Stimulated activated CD4-positive, alpha-beta T cell treated with anti-CD3 and anti-CD28 coated beads, Interleukin-2, amount 100 ng/mL, for 24 hours (primary cell): ENCODE measurements around the gene THSD7A.

Experiments
- DNase-seq, 2 donors: peaks; one replicate each; pipeline ENCODE4 v3.0.0-alpha.2; 2020

THSD7A gene

GRCh38 chr7:11807000-11807399 is 25.0 kb downstream of the THSD7A start:
- no peak for DNase-seq

GRCh38 chr7:11804621-11805020 is 27.4 kb downstream of the THSD7A start:
- DNase-seq = no peak

- no peak for DNase-seq
These were observed 36.8 kb downstream of the THSD7A start for GRCh38 chr7:11795231-11795630.

- no peak for DNase-seq
These were observed 39.8 kb downstream of the THSD7A start for GRCh38 chr7:11792166-11792565.

DNA sequence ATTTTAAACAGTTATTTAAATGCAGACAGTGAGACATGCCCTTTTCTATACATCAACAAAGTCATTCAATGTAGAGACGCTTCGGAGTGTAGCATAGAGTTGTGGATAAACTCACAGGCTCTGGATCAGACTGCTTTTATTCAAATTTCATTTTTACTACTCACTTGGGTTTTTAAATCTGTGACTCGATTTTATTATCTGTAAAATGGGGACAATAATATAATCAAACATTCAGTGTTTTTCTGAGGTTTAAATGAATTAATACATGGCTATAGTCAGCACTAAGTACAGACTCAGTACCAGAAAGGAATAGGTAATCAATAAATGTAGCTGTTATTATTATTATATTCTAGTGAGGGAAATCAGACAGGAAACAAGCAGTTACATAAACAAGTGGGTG is 43.4 kb downstream of the THSD7A start:
- no peak for DNase-seq

GRCh38 chr7:11787534-11787933 is 44.5 kb downstream of the THSD7A start:
- DNase-seq = no peak

DNA sequence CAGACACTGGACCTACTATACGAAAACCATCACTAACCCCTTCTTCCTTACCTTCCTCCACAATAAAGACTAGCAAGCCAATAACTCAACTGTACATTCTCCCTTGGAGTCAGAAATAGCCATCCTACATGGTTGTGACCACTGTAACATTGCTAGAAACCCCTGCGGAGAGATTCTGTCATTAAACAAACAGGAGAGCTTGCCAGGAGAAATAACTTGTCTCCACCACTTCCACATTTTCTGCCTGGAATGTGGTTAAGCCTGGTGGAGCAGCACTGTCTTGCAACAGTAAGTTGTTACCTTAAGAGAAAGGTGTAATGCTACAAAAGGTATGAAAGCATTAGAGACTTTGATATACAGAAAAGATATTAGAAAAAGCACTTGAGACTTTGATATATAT is 45.8 kb downstream of the THSD7A start:
- DNase-seq = no peak

GRCh38 chr7:11784769-11785536 is 47.0 kb downstream of the THSD7A start:
- no peak for DNase-seq

DNA sequence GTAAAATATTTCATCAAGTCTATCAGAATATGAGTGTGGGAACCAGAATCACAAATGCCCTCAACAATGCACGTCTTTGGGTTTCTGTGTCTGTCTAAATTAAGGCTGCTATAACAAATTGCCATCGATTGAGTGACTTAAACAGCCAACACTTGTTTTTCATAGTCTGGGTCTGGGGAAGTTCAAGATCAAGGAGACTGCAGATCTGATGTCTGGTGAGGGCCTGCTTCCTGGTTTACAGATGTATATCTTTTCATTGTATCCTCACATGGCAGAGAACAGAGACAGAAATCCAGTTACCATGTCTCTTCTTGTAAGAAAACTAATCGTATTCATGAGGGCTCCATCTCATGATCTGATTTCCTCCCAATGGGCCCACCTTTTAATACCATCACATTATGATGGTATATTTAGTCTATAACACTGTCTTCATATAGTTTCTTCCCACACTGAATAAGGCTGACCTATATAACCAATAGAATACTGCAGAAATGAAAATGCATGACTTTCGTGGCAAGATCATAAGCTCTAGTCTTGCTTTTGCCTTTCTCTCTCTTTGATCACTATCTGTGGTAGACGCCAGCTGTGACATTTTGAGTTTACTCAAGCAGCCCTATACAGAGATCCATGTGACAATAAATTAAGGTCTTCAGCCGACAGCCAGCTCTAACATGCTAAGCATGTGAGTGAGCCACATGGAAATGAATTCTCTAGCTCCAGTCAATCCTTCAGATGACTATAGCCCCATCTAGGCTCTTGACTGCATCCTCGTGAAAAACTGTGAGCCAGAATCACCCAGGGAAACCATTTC is 51.9 kb downstream of the THSD7A start:
- DNase-seq = no peak

DNA sequence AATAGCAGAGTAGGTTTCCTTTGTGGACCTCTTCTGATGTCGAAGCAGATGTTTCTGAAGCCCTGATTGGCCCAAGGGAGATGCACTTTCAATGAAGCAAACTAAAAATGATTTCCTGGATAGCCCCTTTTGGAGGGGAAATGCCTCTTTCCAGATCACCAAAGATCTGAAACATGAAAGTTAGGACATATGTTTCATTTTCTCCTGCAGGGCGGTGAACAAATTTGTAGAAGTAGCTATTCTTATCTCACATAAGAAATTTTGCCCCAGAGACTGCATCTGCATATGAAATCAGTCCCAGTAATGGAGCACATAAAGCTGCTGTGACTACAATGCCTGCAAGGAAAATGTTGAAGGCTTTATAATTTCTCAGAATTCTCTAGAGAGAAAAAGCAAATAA is 56.0 kb downstream of the THSD7A start:
- DNase-seq = no peak

GRCh38 chr7:11775401-11775800 is 56.6 kb downstream of the THSD7A start:
- DNase-seq = no peak

DNA sequence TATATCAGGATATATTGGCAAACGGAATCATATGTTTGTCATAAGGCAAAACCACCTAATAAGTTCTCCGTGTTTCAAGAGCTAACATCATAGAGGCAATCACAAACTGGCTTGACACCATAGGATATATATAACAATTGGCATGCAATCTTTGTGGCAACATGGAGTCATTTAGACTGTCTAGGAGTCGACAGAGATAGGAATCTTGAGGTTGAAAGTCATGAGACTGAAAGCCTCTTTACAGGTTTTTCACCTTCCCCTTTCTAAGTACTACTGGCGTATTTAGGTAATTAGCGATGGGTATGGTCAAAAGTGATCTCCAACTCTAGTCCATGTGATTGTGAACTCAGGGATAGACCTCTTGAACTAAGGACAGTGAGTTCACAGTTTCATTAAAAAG is 63.7 kb downstream of the THSD7A start:
- no peak for DNase-seq

DNA sequence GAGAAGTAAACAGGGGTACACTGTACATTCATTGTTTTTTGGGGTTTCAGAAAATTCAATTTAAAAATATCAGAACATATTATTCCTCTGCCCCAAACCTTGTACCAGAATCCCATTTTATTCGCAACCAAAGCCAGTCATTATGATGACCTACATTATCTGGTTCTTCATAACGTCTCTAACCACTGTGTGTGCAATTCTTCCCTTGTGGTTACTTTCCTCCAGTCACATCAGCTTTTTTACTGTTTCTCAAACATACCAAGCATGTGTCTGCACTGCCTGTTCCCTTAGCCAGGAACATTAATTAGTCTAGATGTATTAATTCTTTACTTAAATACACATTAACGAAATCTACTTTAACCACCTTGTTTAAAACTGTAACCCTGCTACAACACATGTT is 64.8 kb downstream of the THSD7A start:
- DNase-seq = no peak

DNA sequence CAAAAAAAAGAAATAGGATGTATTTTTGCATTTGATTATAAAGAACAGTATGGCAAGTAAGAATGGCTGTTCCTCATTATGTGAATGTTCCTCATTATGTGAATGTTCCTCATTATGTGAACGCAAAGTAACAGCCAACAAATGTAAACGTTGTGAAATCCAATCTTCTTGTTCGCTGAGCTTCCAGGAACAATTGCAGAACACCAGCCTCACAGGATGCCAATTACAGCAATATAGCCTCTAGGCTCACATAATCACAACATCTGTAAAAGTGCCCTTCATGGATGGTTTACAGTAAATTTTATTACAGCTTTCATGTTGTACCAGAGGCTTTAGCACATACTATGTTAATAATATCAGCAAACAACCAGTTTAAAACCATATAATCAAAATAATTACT is 71.6 kb downstream of the THSD7A start:
- no peak for DNase-seq

GRCh38 chr7:11758627-11759111 is 73.3 kb downstream of the THSD7A start:
- no peak for DNase-seq

DNA sequence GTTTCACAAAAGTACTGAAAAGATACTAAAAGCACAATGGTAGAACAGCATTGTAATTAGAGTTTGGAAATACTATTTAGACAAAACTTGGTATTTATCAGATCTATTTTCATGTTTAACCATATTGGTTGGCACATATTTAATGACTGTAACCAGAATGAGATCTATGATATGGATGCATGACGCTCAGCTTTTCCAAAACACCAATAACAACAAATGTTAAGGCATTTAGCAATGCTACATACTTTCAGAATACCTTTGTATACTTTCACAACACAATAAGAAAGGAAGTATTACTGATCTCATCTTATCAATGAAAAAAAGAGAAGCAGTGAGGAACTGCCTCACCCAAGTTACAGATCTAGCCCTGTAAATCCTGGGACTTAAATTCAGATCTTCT is 74.8 kb downstream of the THSD7A start:
- DNase-seq = no peak

- no peak for DNase-seq
These were observed 77.1 kb downstream of the THSD7A start for GRCh38 chr7:11754933-11755332.

DNA sequence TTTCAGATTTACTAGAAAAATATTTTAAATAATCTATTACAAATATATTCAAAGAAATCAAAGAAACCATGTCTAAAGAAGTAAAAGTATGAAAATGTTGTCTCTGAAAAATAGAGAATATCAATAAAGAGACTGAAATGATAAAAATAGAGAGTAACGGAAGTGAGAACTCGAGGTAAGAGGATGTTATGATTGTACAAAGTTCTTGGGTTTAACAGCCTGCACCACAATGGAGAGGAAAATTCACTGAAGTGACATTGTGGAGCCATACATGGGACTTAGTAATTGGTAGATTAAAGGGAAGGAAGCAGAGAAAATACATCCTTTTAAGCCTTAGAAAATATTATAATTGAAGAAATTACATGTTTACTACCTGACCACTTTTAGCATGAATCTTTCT is 77.9 kb downstream of the THSD7A start:
- DNase-seq = no peak

- DNase-seq = no peak
These were observed 78.6 kb downstream of the THSD7A start for GRCh38 chr7:11753433-11753832.

DNA sequence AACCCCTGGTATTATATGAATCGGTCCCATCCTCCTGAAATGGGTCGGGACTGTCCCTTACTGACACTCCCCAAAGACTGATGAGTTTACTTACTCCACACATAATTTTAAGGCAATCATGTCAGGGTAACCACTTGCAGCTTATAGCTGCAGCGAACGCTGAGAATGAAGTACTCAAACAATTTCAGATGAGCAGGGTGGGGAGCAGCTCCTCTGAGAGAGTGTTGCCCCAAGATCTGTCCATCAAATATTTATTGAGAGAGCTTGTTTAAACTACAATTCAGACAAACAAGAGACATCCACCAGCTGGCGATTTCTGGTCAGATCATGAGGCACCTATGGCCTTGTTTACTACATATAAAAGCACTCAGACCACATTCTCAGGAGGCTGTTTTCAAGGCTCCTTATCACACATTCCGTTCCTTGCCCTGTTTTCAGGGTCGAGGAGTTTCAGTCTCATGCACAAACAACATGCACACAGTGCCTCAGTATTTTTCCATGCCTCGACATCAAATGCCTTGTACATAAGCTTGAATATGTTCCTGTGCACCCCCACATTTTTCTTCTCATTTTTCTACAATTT is 80.1 kb downstream of the THSD7A start:
- no peak for DNase-seq

DNA sequence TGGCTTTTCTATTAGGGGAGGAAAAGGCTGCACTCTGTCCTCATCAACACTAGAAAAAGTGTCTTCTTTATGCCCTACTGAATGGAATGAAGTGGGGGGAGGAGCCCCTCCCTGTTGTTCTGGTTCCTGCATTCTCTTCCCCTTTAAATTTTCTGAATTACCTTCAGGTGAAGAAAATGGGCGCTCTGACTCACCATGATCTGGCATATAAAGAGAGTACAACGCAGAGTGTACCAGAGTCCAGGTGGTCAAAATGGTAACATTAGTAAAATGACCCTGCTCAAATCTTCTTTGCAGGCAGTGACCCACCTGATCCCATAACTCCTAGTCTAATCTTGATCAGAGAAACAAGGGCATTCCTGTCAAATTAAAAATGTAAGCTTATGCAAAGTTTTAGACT is 80.7 kb downstream of the THSD7A start:
- DNase-seq = no peak

DNA sequence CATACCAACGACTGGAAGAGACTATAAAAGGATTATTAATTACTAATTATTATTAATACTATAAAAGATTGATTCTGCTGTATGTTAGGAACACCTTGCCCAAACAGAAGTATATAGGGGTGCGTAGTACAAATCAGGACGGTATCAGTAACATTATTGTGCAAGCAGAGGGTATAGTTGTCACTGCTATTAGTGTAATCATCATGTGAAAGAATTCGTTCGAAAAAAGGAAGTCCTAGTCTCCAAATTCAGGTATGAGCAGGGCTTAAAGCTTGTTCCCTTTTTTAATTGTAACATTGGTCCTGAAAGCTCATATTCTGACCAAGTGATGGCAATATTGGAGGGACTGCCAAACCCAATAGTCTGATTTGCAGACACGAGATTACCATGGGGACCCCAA is 81.8 kb downstream of the THSD7A start:
- DNase-seq = no peak

GRCh38 chr7:11749629-11750028 is 82.4 kb downstream of the THSD7A start:
- DNase-seq = no peak

DNA sequence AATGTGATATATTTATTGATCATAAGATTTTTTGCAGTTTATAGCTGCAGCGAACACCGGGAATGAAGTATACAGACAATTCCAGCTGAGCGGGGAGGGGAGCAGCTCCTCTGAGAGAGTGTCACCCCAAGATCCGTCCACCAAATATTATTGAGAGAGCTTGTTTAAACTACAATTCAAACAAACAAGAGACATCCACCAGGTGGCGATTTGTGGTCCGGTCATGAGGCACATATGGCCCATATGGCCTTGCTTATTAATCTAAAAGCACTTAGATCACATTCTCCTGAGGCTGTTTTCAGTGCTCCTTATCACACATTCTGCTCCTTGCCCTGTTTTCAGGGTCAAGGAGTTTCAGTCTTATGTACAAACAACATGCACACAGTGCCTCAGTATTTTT is 83.1 kb downstream of the THSD7A start:
- no peak for DNase-seq
